Measurements from ENCODE around the gene EBF3.

Gene EBF3

GRCh38 chr10:129870961-129871621, 93.0 kb downstream of the EBF3 start:
- no peak for DNase-seq (ENCODE audit: low read depth in 2 of 2)

GRCh38 chr10:129870474-129870757, 93.7 kb downstream of the EBF3 start:
- no peak for DNase-seq (ENCODE audit: low read depth in 2 of 2)

GRCh38 chr10:129869596-129870473, 94.2 kb downstream of the EBF3 start:
- no peak for DNase-seq (ENCODE audit: low read depth in 2 of 2)

GRCh38 chr10:129868449-129869035, 95.5 kb downstream of the EBF3 start:
- DNase-seq (ENCODE audit: low read depth in 2 of 2): no peak

GRCh38 chr10:129867631-129868179, 96.4 kb downstream of the EBF3 start:
- no peak for DNase-seq (ENCODE audit: low read depth in 2 of 2)

DNA sequence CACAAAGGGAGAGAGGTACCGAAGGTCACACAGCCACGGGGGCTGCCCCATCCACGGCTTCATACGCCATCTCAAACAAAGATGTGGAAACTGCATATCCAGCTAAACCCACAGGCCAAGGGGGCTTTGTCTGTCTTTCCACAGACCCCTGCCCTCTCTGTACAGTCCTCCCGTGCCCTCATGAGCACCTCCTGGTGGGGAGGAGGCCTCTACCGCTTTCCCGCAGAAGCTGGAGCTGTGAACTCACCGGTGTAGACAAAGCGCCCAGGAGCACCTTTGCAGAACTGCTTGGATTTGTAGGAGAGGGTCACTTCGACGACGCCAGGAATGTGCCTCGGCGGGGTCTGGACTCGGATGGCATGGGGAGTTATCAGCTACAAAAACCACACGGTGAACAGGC, 97.2 kb downstream of the EBF3 start:
- DNase-seq (ENCODE audit: low read depth in 2 of 2): no peak

- DNase-seq (ENCODE audit: low read depth in 2 of 2): no peak
Measured at GRCh38 chr10:129865960-129866359, 98.1 kb downstream of the EBF3 start.

DNA sequence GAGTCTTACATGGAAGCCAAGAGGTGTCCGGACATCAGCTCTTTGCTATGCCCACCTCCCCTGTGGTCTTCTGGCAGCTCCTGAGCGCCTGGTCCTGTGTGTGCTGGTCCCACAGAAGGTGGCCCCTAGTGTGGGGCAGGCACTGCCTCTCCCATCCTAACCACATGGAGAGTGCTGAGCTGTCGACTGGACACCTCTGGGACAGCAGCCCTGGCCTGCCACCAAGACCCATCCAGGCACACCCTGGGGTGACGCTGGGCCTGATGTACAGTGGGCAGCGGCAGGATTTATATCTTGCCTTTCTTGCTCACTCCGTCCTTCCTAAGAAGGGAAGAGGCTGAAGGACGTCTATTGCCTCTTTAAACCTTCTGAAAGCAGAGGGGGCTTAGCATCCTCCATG, 98.7 kb downstream of the EBF3 start:
- DNase-seq (ENCODE audit: low read depth in 2 of 2): no peak

GRCh38 chr10:129864601-129865126, 99.4 kb downstream of the EBF3 start:
- DNase-seq (ENCODE audit: low read depth in 2 of 2): no peak

DNA sequence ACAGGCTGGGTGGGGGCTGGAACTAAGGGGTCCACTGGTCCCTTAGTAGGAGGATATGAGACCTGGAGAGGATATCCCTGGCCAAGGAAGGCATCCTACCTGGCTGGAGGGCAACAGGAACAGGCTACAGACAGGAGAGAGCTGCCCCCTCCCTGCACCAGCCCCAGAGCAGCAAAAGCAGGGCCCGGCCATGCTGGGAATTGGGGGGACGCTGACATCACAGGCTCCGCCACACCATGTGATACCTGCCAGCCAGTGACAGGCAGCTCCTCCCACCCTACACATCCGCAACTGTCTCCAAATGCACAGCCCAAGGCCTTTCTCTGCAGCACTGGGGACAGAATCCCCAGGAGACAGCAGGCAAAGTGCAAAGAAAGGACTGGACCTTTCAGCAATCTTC, 100.0 kb downstream of the EBF3 start:
- DNase-seq (ENCODE audit: low read depth in 2 of 2): no peak

DNA sequence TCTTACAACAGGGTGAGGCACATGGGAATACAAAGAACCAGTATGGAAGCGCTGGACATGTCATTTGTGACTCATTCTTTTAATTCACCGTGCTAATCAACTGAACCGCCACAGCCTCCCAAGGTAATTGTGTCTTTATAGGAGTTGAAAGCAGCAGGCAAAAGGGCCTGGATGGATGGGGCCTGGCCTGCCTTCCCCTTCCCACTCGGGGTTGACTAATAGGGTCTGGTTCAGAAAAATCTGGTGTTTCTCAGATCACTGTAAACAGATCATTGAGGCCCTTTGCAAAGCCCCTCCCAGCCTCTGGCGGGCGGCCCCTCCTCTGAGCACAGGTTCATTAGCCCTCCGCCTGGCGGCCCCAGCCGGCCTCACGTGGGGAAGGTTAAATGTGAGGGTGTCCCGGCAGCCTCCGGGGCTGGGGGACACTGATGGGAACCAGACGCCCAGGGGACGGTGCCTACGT, 100.8 kb downstream of the EBF3 start:
- DNase-seq (ENCODE audit: low read depth in 2 of 2): no peak

DNA sequence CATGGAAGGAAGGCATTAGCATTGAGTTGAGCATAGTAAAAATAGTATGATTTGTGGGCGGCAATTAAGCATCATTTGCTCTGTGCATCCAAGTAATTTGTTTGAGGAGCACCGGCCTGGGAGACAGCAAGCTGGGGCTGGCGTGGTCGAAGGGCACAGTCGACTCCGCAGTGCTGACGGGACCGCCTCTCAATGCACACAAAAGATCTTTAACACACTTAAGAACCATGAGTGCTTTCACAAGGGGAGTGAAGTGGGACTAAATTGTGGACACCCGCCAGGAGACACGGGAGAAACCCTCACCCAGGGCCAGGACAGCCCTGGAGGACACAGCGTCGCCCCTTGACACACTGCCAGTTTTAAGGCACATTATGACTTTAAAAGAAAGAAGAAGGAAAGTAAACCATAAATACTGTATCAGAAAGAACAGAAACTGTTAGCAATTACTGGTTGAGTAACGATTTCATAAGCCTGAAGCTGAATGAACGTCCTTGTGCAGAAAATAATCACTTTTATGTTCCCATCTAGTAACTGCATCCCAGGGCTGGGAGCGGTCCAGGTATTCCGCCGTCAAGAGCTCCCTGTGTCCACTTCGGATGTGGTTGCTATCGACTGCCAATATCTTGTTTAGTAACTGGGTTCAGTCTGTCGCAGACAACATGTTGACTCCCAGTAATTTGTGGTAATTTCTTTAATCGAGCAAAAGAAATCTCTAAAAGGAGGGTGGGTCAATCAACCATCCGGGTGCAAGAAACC, 102.1 kb downstream of the EBF3 start:
- no peak for DNase-seq (ENCODE audit: low read depth in 2 of 2)

GRCh38 chr10:129860396-129860795, 103.7 kb downstream of the EBF3 start:
- DNase-seq (ENCODE audit: low read depth in 2 of 2): no peak

DNA sequence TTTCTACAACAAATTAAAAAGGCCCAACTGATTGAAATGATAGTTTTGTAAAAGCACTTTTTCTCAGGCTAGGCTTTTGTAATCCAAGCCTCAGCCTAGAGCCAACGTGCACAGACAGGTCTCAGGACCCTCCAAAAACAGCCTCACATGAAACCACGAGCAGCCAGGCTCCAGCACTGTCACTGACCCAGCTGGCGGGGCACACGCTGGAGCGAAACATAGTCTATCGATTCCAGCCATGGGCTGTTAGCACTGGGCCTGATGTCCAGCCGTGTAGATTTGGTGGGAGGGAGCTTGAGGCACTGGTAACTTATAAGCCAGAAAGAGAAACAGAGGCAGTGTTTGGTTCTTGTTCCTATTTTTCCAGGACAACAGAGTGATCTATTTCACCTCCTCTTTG, 104.5 kb downstream of the EBF3 start:
- no peak for DNase-seq (ENCODE audit: low read depth in 2 of 2)

DNA sequence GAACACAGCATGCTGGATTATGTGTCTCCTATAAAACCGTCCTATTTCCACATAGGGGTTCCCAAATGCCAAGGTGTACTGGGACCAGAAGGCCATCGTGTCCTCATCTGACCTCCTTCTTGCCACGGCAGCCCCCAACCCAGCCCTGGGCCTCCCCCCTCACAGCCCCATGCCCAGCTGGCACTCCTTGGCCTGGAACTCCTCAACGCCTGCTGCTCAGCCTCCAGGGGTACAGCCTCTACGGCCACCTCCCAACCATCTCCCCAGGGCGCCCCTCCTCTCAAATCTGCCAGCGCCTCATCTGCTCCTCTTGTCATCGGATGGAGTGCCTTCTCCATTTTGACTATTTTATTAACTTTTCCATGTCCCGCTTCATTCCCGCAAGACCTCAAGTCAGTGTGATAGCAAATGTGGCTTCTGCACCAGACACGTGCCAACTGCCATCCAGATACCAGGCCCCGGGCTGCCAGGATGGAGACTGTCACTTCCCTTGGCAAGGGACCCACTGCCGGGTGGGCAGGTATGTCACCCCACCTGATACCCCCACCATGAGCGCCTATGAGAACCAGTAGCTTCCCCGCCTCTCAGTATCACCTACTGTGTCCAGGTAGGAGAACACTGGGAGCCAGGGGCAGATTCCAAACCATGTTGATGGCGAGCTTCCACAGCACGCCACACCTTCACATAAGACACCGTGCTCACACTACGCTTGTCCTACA, 106.7 kb downstream of the EBF3 start:
- DNase-seq (ENCODE audit: low read depth in 2 of 2): no peak

GRCh38 chr10:129855836-129856563, 108.1 kb downstream of the EBF3 start:
- DNase-seq (ENCODE audit: low read depth in 2 of 2): no peak

DNA sequence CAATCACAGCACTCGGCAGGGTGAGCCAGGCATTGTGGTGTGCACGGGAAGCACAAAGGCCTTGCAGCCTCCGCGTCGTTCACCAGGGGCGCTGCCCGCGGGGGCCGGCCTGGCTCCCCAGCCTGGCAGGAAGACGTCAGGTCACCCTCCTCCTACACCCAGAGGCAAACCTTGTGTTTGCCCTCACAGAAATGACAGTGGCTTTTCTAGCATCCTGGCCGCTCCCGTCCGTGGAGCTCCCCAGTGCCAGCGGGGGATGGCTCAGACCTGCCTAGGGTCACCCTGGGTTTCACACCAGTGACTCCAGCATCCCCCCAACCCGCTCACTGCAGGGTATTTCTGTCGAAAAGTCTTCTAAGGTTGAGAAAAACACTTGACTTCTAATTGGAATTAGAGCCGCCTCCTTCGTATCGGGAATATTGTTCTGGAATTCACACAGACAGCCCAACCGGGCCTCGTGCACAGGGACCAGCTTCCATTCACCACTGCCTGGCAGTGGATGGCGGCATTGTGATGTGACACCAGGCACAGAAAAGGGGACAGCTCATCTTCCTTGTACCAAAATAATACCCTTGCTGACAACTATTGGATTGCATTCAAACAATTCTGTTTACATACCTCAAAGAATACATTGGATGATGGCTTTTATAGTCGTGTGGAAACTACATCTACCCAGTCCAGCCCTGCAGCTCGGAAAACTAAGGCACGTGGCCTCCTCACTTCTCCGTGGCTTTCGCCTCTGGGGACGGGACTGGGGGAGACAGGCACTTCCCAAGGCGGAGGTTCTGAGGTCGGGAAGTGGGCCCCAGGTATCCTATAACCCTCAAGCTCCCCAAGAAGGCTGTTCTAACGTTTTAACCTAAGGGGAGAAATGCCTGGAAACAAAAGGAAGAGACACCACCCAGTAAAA, 109.0 kb downstream of the EBF3 start:
- DNase-seq (ENCODE audit: low read depth in 2 of 2): no peak

DNA sequence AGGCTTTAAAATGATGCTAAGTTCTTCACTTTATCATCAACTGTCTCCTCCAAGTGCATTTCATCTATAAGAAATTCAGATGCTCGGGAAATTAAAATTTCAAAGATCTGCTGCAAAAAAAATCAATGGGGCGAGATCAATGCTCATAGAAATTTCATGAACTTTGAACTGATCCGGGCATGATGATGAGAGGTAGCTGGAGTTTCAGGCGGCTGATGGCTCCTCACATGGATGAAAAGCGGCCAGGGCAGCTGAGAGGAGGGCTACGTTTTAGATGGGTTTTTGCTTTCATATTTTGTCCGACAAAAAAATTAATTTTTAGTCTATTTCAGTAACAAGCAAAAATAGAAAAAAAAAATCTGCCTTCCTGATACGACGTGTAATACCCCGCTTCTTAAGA, 109.9 kb downstream of the EBF3 start:
- DNase-seq (ENCODE audit: low read depth in 2 of 2): no peak

DNA sequence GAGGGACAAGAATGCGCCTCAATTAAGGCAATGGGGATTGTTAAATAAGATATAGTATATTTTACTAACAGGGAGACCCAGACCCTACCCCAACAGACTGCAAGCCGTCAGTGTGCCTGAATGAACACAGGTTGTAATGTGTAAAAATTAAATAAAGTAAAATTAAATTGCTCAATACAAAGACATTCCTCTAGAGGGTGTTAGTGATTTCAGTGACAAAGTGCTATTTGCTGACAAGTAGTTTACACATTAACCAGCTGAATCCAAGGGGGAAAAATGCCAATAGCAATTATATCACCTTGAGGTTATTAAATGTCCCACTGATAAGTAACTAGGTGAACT, 110.5 kb downstream of the EBF3 start:
- DNase-seq (ENCODE audit: low read depth in 2 of 2): no peak
